ENCODE measurements around the gene UGT1A10.

The UGT1A10 gene

DNA sequence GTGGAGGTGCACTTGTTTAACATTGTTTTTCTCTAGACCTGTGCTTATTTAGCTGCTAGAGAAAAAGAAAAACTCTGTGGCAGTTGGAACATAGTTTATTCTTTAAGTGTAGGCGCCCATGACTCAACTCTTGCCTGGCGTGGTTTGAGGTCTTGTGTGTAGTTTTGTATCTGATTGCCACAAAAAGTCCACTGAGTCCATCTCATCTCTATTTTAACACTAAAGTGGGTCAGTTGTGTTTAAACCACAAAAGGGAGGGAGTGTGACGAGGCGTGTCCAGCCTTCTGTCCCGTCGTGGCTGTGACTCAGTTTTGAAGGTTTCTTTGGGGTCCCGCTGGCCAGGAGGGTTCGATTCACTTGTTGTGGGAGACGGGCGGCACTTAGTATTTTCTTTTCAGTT lies 20.2 kb downstream of the UGT1A10 start:
- DNase-seq = no peak

DNA sequence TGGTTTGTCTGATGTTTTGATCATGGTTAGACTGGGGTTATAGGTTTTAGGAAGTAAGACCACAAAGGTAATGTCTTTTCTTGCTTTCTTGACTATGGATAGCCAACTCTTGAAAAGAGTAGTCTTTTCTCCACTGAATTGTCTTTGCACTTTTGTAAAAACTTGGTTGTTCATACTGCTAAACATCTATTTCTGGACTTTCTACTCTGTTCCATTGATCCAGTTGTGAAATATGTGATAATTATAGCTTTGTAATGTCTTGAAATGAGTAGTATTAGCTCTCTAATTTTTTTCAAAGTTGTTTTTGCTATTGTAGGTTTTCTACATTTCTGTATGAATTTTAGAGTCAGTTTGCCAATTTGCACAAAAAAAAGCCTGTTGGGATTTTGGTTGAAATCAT lies 22.4 kb downstream of the UGT1A10 start:
- DNase-seq = no peak

DNA sequence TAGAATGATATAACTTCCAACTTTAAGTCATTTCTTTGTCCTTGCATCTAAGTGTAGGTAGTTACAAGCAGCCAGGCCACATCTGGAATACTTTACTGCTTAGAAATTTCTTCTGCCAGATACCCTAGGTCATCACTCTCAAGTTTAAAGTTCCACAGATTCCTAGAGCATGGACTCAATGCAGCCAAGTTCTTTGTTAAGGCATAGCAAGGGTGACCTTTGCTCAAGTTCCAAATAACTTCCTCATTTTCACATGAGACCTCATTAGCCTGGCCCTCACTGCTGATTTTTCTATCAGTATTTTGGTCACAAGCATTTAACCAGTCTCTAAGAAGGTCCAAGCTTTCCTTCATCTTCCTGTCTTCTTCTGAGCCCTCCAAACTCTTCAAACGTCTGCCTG lies 27.7 kb downstream of the UGT1A10 start:
- no peak for DNase-seq

DNA sequence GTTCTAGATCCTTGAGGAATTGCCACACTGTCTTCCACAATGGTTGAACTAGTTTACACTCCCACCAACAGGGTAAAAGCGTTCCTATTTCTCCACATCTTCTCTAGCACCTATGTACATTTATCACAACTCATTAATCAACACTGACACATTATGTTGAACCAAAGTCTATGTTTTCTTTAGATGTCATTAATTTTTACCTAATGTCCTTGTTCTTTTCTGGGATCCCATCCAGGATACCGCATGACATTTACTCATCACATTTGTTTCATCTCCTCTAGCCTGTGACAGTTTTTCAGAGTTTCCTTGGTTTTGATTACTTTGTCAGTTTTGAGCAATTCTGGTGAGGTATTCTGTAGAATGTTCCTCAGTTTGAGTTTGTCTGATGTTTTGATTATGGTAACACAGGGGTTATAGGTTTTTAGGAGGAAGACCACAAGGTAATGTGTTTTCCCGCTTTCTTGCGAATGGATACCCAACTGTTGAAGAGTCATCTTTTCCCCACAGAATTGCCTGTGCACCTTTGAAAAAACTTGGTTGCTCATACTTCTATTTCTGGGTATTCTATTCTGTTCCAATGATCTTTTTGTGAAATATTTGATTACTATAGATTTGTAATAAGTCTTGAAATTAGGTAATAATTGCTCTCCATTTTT lies 32.5 kb downstream of the UGT1A10 start:
- no peak for DNase-seq

DNA sequence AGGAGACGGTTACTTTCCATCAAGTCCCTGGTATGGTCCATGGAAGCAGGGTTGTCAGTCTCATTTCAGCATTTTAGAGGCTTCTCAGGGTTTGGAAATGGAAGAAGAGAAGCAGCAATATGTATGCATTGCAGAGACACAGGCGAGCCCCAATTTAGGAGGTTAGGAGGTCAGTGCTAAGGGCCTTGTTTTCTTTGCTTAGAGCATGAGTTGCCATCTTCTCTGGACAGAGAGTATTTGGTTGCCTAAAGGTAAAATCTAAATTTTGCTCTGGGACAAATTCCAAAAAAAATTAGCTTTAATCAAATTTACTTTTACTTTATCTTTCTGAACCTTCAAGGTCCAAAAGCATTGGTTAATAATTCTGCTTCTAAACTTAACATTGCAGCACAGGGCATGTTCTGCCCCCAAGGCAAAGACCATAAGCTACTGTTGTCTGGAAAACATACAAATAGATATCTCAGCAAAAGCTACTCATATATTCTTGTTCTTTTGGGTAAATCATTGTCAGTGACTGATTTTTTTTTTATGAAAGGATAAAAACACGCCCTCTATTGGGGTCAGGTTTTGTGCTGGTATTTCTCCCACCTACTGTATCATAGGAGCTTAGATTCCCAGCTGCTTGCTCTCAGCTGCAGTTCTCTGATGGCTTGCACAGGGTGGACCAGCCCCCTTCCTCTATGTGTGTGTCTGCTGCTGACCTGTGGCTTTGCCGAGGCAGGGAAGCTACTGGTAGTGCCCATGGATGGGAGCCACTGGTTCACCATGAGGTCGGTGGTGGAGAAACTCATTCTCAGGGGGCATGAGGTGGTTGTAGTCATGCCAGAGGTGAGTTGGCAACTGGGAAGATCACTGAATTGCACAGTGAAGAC lies 35.3 kb downstream of the UGT1A10 start, which contains the start of gene UGT1A9:
Gene UGT1A9, plus strand, starts transcription at position 609 of the 872 bp plus-strand sequence. Its CDS starts 37 bp downstream, at position 646.
- no peak for DNase-seq

DNA sequence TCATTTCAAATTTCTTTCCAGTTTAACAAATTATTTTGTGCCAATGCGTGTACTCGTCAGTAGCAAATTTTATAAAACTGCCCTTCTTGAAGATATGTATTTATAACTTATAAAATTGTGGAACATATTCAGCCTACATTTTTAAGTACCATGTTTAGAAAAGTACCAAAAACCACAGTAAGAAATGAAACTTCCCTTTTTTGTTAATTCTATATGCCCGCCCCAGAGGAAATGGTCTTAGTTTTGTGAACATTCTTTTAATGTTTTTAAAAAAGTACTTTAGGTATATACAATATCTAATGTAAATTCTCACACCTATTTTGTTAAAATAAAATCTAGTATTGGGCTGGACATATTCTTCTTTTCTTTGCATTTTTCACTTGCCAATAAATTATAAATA lies 36.6 kb downstream of the UGT1A10 start:
- DNase-seq = no peak

DNA sequence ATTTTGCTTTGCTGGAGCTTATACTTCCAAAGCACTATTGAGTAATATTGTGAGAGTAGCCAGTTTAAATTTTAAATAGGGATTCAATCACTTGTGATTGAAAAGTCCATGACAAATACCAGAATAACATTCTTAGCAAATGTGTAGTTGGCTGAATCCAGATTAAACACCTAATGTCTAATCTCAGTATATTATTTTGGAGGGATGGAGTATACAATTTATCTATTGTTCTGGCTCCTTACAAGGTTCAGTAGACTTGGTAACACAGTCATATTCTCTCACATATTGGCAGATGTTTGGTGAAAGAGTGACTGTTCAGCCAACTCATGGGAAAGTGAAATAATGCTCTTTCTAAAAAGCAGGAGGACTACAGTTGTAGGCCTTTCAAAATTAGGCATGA lies 37.6 kb downstream of the UGT1A10 start:
- DNase-seq = no peak

DNA sequence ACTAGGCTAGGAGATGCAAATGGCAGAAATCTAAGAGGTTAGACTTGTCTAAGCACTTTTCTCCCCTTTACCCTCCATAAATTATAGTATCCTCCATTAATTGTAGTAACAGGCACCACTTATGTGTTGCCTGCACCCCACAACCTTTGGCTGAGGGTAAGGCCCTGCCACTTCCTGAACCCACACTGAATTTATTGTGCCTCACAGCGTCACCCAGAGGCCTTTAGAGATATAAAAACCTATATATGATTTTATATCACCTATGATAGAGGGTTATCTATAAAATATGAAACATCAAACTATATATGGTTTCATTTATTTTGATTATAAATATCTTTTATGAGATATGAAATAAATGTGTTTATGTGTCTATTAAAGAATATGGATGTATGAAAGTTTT lies 38.1 kb downstream of the UGT1A10 start:
- DNase-seq = no peak

DNA sequence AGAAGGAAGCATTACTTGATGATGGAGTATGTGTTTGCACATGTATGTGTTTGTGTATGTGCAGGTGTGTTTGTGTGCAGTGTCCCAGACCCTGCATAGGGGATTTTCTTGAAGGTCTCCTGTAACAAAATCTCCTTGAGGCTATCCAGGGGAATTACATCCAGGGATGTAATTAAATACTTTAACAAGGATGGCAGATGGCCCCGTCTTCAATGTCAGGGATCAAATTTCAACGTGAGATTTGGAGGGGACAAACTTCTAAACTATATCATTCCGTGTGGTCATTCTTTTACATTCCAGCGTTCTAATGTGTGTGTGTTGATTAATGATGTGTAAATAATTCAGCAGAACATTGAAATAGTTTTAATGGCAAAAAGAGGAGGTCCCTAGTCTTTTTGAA lies 38.7 kb downstream of the UGT1A10 start:
- DNase-seq = no peak

DNA sequence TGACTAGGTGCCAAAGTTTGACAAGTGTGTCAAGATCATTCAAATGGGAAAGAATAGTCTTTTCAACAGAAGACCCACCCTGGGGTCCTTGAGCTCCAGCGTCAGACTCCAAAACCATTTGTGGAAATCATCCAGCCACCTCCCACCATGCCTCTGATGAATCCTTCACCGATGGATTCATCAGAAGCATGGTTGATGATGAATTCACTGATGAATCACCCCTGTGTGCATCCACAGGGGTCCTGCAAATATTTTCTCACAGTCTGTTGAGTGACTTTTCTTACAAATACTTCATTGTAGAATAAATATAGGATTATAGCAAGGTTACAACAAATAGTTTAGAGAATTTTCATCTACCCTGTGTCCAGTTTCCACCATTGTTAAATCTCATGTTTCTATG lies 39.8 kb downstream of the UGT1A10 start:
- no peak for DNase-seq

DNA sequence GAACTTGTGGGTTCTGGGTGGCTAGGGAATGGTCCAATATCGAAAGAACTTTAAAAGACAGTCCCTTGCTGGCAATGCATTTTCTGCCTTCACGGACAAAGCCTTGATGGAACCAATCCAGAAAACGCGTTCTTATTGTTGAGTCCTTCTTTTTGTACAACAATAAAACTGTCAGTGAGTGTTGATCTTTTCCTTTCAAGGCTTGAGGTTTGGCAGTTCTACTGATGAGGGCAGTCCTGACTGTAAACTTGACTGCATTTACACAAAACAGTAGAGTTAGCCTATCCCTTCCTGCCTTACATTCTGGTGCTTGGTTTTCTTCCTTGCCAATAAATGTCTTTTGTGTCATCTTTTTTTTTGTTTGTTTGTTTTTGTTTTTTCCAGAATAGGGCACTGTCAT lies 42.9 kb downstream of the UGT1A10 start:
- DNase-seq = no peak

DNA sequence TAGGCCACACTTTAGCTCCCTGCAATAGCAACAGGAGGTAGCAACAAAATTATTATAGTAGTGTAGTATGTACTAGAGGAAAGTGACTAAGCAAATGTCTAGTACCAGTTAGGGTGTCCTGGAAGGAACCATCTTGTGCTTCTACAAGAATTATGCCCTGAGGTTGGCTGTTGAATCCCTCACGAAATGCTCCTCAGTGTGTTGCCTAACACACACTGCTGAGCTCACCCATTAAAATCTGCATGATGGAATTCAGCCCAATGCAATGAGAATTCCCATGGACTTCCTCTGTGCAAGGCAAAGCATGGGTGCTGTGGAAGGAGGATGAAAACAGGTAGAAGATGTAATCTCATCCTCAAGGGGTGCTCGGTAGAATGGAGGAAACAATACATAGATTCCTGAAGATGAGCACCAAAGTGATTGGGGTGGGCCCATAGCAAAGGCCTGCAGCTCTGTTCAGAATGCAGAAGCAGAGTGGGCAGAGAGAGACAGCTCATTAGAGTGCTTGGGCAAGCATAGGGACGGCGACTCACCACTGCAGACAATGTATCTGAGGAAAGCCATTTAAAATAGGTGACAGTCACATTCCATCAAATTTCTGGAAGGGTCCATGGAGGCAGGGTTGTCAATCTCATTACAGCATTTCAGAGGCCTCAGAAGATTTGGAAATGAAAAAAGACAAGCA lies 44.3 kb downstream of the UGT1A10 start:
- no peak for DNase-seq

DNA sequence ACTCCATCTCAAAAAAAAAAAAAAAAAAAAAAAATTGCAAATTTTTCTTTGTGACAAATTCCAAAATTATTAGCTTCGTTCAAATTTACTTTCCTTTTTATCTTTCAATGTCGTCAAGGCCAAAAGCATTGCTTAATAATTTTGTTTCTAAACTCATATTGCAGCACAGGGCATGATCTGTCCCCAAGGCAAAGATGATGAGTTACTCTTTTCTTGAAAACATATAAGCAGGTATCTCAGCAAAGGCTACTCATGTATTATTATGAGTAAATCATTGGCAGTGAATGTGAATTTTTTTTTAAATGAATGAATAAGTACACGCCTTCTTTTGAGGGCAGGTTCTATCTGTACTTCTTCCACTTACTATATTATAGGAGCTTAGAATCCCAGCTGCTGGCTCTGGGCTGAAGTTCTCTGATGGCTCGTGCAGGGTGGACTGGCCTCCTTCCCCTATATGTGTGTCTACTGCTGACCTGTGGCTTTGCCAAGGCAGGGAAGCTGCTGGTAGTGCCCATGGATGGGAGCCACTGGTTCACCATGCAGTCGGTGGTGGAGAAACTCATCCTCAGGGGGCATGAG lies 45.4 kb downstream of the UGT1A10 start, which contains the start of gene UGT1A7:
Gene UGT1A7, plus strand, starts transcription at position 381 of the 579 bp plus-strand sequence. Its CDS starts 37 bp downstream, at position 418.
- DNase-seq = no peak

DNA sequence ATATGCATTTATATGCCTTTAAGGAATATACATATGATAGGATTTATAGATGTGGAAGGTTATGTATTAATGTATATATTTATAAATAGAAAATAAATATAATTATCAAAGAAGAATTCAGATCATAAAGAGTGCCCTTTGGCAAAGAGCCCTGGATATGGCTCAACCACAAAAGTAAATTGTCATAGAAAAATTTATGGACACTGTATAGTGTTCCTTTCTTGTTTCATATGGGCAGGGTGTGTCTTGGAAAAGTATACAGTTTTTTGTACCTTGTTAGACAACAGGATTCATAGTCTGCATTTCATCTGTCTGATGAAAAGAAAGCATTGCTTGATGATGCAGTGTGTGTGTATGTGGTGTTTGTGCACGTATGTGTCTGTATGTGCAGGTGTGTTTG lies 48.4 kb downstream of the UGT1A10 start:
- no peak for DNase-seq

DNA sequence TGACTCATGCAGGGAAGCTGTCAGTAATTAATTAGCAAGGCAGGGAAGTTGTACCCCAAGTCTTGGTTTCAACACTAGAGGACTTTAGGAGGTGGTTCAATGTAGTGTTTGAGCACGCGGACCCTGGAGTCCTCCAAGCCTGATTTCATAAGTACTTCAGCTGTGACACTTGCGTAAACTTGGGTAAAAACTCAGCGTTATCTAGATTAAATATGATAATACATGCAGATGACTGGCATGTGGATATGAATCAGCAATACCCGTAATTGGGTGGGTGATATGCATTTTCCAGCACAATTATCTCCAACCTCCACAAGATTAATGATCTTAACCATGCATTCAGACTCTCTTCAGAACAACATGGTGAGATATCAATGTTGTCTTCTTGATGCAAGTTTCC lies 50.7 kb downstream of the UGT1A10 start:
- no peak for DNase-seq

DNA sequence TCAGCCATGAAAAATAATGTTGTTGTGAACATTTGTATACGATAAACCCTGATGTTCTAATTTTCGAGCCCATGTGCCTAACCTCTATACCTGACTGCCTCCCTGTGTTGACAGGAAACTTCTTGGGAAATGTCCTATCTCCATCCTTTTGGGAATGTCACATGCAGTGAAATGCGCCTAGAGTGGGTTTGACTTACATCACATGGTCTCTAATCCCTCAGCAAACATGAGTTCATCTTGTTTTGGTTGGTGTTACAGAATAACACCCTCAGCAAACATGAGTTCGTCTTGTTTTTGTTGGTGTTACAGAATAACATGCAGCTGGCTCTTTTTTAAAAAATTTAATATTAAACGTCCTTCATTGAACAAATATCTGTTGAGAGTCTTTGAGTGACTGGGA lies 52.1 kb downstream of the UGT1A10 start:
- no peak for DNase-seq

DNA sequence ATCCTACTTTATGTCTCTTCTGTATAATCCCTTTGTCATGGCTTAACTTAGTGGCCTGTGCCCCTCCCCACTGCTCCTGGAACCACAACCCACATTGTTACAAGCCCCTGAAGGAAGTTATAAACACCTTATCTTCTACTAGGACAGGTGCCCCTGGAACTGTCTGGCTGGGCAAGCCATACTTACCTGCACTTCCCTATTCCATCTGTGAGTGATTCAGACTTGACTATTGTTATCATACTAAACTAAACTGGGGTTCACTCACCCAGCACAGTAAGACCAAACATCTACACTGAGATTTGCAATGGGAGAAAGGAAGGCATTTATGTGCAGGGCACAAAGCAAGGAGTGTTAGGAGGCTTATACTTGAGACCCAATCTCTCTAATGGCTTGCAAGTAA lies 52.8 kb downstream of the UGT1A10 start:
- DNase-seq = no peak

DNA sequence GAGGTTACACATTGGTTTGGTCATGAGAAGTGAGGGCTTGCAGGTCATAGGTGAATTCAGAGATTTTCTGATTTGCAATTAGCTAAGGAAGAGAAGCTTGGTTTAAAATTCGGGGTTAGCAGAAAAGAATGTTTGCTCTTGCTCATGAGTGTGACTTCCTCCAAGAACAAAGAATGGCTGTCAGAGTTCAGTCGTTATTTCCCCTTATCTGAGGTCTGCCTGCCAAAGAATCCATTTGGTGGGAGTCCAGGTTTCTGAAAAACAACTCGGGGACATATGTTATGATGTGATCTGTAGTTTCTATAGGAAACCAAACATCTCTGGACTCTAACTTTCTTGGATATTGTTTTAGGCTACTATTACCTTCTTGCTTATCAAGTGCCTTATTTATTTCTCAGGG lies 53.3 kb downstream of the UGT1A10 start:
- DNase-seq = no peak

DNA sequence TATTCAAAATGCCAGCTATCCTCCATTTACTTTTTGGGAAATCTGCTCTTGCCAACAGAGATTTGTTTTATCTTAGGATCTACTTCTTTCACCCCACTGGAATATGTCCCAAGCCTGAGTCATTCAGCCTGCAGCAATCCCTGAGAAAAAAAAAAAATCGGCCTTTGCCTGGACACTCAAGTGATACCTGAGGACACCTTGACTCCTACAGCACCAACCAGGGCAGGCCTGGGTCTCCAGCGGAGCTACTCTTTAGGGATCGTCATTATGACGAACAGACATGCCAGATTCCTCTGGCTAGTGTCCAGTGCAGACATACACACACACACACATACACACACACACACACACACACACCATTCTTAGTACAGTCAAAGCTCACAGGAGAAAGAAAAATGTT lies 54.2 kb downstream of the UGT1A10 start:
- no peak for DNase-seq

DNA sequence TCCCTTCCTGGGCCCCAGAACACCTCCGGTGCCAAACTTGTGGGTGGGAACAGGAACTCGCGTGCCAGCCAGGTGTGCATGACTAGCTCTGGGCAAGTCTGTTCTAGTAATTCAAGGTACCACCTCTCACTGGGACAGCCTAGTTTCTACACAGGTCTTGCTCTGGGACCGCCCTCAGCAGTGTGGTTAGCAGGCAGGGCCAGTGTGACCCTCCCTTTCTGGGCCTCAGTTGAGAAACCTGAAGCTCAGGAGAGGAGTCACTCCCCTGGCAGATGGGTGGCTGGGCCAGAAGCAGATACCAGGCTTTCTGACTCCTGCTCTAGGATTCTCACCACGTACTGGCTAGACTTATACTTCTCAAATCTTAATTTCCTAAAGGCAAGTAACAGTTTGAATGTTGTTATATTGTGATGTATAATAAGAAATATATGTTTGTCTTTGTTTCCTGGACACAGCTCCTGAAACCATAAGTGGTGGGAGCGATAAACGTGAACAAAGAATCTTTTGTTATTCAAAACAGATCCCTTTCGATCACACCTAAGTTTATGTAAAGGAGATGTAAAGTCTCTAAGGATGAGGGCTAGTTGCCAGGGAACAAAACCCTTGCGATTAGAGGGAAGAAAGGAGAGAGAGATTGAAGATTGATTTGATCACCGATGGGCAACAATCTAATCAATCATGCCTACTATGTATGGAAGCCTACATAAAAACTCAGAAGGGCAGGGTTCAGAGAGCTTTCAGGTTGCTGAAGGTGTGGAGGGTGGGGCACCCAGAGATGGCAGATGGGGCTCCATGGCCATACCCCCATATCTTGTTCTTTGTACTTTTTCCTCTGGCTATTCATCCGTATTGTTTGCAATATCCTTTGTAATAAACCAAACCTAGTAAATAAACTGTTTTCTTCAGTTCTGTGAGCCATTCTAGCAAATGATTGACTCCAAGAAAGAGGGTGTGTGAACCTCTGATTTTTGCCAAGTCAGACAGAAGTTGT lies 55.5 kb downstream of the UGT1A10 start:
- DNase-seq = no peak

DNA sequence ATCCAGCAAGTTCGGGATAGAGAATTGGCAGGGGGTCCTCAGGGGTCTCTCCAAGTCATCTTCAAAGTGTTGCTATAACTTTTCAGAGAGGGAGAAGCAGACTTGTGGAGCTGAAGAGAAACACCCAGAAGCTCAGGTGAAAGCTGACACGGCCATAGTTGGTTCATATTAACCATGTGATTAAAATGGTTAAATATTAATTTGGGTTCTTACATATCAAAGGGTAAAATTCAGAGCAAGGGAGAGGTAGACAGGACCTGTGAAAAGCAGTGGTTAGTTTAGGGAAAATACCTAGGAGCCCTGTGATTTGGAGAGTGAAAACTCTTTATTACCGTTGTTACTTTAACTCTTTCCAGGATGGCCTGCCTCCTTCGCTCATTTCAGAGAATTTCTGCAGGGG lies 56.4 kb downstream of the UGT1A10 start, which contains the start of gene UGT1A6:
Gene UGT1A6, plus strand, starts transcription at position 243 of the 400 bp plus-strand sequence. Its CDS starts 115 bp downstream, at position 358.
- no peak for DNase-seq

DNA sequence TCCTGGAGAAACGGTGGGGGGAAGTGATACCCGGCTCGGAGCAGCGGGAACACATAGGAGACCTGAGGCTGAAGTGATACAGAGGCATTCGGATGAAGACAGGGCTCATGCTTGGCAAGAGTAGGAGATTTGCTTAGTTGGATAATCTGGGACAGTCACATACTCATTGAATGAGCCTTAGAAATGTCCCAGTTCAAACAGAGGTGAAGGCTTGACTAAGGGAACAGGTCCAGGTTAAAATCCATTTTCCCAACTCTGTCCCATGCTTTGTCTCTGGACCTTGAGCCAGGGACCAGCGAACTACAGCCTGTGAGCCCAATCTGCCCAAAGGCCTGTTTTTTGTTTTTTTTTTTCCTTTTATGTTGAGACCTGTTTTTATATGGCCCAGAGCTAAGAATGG lies 57.7 kb downstream of the UGT1A10 start:
- no peak for DNase-seq

Data from stimulated activated CD4-positive, alpha-beta T cell treated with anti-CD3 and anti-CD28 coated beads, Interleukin-2, amount 100 ng/mL, for 24 hours (primary cell).